Pulmonary artery endothelial cell (primary cell): ENCODE measurements around the gene COL23A1. TPM values are rescaled to one million over a fixed set of nuclear protein-coding genes. Genes with fewer than 3 reads are reported as not detected.
A peak's percentile ranks its signal among the peaks of the same experiment; 100 is the strongest.

Experiments used
- DNase-seq: peaks from one replicate; pipeline ENCODE4 v3.0.0-alpha.2; 2011; ENCODE audit warnings: low read depth, low spot score
- total RNA-seq: library from RNA; depleted of rRNA; stranded (reverse); fragments of >200 nt; gene quantifications from 2 replicates; pipeline ENCODE4 v1.2.3, GENCODE V29; 2014

Gene COL23A1
- total RNA-seq, 1 donor from 2014 or later = not detected

DNA sequence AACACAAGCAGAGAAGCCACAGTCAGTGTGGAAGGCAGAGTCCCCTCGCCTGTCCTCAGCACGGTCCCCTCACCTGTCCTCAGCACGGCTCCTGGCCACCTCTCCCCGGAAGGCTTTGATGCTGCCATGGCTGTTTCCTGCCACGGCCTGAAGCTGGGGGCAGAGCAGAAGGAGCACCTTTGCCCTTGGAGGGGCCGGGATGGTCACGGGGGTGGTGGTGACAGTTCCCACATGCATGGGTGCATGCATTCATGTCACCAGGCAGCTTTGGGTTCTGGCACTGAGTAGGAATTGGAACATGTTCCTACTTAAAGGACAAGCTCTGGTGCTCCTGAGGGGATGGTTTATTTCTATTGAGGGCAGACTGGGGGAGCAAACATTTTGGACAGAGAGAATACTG, 299.8 kb downstream of the COL23A1 start:
- no peak for DNase-seq

DNA sequence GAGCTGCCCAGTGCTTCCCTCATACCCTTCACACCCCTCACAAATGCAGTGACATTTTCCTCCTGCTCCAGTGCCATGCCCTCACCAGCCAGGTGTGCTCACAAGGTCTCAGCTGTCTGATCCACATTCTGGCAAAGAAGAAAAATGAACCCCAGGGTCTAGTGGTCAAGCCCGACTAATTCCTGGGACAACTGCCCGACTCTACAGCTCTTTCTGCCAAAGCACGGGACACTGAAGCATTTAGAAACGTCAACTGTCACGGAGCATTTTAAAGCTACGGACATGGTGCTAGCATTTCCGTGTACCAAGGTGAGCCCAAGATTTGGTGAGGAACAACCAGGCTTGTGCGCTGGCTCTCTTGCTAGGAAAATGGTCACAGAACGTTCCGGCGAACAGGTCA, 300.8 kb downstream of the COL23A1 start:
- DNase-seq = no peak

DNA sequence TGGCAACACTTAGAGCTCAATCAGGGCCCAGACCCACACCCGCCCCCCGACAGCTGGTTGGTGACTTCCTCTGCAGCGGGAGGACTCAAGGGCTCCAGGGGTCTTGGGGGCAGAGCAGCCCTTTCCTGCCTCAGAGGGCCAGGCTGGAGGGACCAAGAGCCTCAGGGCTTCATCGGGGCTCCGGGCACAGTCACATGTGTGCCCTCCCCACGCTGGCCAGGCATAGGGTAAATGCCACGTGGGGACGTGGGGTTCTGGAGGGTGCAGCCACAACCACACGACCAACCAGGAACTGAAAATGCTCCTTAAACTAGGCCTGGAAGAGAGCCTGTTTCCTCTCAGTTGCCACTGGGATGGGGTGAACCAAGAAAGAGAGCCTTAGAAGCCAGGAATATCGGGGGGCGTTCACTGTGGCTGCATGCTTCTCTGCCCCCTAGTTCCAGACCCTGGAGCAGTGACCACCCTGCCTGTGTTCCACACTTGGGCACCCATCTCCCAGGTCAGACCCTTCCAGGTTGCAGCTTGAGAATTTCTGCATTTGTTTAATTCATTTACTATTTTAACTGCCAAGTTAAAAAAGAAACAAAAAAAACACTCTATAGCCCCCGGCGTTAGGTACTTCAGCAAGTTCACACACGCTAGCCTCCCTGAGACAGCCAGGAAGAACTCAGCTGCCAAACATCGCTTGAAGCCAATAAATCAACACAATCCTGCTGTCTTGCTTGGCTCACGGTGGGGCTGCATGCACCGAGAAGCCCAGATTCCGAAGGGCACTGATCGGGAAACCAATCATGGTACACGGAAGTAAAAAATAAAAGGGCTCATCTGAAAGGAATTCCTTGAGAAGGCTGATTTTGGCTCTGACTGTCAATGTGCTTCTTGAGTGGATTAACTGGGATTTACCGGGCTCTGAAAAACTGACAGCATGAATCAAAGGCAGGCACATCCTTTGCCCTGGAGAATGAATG, 301.5 kb downstream of the COL23A1 start:
- no peak for DNase-seq

DNA sequence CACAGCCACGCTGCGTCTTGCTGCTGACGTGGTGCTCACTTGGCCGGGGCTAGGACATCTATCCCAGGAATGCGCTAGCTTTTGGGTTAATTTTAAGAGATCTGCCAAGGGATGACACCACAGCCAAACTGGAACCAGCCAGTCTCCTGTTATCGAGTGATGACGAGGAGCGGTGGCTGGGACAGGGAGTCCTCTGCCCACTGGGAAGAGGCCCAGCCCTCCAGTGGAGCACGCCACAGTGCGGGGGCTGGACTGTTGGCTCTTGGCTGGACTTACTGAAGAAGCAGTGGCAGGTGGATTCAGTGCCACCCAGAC, 302.4 kb downstream of the COL23A1 start:
- DNase-seq = no peak

DNA sequence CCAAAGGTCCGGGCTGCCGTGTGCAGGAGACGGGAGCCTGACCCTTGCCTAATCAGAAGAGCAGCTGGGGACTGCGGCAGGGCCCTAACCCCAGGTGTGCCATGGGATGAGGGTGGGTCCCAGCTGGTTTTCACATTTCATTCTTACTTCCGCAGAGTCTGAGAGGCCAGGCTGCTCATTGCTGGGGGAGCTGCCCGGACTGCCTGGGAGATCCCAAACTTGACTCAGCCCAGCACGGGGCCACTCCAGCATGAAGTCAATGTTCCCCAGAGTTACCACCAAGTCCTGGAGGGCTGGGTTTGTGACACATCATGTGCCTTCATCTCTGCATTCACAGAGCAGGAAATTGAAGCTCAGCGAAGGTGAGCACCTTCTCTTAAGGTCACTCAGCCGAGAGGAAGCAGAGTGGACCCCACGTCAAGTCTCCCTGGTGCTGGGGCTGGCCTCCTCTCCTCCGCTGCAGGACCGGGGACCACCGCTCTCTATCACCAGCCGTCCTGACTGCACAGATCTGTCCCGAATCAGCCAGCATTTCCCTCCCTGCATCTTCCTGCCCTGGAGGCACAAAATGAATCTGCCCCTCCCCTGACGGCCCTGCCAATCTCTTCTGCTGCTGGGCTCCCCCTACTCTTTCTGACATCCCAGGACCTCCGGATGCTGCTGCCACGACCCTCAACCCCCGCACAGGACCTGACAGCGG, 303.0 kb downstream of the COL23A1 start:
- no peak for DNase-seq

DNA sequence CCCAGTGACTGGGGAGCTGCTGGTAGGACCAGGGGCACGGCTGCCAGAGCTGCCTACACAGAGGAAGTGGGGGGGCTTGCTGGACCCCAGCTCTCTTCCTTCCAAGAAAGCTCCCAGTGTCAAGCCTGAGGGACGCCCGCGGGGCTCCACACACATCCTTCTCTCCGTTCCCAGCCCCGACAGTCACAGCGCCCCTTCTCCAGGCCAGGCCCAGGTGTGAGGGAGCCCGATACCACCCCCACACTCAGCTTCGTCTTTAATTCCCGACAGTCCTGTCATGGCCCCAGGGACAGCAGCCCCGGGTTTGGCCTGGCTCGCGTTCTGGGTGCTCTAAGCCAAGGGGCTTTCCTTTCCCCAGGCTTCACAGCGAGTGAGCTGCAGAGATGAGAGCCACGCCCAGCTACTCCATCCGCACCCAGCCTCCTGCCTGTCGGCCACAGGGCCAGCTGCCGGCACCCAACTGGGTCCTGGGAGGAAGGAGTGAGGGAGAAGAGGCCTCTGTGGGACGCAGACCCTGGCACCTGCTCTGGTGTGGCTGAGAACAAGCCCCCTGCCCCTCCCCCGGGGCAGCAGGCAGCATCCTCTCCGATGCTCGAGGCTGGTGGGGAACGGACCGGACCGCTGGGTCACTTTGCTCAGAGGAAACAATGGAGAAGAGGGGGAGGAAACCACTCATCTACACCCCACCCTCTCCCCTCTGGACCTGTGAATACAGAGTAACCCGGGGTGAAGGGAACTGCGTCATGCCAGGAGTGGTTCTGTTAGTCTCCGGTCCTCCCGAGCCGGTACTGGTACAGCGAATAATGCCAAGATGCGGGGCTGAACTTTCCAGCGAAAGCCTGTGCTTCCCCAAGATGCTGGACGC, 303.7 kb downstream of the COL23A1 start:
- no peak for DNase-seq

DNA sequence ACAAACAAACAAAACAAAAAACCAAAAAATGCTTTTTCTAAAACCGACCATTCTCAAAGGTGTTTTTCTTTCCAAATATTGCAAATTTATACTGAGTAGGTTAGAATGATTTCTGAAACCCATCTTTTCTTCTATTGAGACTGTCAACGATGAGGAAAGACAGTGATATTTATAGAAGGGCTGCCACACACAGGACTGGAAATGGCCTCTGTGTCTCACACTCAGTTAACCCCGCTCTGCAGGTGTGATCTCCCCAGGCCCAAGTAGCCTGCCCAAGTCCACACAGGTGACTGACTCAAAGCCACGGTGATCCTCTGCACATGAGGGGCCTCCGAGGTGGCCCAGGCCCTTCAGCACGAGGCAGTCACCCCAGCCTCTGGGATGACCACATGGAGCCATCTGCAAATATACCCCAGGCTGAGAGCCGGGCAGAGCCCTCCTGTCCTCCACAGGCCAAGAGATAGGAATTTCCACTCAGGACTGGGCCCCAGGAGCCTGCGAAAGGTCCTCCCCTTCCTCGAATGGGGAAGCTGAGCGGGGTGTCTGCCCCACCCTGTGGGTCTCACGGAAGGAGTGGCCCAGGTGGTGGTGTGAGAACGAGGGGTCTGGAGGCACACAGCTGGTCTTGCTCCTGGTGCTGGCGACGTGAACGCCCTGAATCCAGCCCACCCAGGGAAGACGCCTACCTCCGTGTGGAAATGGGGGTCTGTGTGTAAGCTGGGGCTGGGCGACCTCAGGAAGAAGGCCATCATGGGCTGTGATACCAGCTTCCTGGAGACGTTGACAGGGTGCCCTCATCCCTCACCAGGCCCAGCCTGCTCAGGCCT, 304.6 kb downstream of the COL23A1 start:
- no peak for DNase-seq

DNA sequence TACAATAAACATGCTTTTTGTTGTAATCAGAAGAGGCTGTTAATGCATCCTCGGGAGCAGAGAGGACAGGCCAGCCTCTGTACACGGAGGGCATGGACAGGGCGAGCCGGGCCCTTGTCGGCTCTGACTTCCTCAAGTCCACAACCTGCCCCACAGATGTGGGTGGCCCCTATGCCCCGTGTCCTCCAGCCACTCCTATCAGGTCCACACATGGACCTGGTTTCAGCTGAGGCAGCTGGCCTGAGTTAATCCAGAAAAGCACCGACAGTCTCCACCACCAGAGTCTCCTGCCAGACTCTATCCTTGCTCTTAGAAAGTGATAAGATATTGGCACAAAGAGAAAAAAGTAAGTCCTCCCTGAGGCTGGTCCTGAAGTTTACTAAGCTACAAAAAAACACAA, 305.2 kb downstream of the COL23A1 start:
- no peak for DNase-seq

DNA sequence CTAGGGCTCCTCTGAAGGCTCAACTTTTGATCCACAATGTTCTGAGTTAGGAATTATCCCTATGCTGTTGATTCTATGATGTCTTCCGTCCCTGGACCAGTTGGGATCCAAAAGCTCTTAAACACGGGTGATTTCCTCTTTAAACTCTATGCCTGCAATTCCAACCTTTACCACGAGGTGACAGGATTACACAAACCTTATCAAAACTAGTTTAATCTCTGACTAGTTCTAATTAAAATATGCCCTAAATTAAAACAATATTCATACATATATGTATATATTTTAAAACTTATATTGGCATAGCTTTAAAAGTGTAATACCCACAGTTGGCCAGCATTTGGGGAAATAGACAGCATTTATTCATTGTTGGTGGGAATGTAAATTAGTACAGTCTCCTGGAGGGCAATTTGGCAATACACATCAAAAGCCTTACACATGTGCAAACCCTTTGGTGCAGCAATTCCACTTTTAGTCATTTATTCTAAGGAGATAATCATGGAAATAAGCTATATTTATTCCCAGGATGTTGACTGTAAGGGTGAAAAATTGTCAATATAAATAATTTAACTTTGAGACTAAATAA, 306.0 kb downstream of the COL23A1 start:
- DNase-seq = no peak

DNA sequence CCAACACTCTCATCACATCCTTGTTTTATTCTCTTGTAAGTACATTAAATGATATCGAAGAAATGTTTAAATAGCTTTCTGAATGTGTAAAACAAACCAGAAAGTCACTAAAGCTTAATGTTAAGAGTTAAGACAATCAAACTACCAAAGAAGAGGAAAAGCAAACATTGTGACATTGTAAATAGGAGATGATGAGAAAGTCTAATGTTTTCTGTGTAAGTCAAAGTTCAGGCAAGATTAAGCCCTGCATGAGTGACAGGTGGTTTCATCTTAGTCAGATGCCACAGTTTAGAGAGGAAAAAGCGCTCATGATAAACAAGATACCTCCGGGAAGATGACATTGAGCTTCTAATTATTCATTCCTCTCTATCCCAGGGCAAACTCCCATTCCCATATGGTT, 306.7 kb downstream of the COL23A1 start:
- no peak for DNase-seq

DNA sequence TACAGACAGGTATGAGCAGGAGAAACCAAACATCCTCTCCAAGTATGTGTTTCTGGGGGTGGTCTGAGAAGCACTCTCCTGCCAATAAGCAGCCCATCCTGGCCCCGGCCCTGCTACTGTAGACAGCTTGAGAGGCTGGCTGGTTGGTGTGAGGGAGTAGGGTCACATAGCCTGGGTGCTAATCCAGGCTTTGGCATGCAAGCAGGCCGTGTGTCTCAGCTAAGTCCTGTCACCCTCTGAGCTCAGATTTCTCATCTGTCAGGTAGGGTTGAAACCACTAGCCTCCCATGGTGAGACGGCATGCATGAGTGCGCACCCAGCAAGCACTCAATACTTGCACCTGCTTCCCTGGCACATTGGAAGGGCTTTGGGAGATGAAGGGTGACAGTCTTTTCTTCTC, 307.8 kb downstream of the COL23A1 start:
- no peak for DNase-seq

DNA sequence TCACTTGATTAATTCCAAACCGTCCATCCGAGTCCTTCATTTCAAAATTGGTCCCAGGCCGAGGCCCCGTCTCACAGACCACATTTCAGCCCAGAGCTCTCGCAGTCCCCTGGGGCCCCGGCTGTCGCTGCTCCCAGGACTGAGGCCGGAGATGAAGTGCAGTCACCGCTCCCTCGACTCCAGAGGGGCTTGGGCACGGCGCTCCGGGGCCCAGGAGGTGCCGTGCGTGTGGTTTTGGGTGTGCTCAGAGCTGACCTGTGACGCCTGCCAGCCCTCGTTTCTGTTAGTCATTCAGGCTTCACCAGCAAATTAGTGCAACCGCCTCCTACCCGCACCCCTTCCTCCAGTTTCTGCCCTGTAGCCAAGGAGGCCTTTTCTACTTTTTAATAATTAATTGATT, 308.9 kb downstream of the COL23A1 start:
- no peak for DNase-seq

DNA sequence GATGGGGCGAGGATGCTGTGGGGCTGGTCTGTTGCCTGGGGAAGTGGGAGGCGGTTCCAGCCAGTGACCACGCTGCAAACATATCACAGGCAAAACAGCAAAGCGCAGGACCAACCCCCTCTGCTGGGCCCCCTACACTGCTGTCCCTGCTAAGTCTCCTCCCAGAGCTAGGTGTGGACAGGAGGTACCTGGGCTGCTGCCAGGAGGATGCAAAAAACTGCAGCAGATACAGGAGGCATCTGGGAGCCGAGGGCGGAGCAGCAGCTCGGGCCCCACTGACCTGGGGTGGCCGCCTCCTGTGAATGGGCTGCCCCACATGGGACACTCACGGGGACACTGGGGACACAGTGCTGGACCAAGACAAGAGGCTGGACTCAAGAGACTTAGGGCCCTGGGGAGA, 309.6 kb downstream of the COL23A1 start:
- no peak for DNase-seq

DNA sequence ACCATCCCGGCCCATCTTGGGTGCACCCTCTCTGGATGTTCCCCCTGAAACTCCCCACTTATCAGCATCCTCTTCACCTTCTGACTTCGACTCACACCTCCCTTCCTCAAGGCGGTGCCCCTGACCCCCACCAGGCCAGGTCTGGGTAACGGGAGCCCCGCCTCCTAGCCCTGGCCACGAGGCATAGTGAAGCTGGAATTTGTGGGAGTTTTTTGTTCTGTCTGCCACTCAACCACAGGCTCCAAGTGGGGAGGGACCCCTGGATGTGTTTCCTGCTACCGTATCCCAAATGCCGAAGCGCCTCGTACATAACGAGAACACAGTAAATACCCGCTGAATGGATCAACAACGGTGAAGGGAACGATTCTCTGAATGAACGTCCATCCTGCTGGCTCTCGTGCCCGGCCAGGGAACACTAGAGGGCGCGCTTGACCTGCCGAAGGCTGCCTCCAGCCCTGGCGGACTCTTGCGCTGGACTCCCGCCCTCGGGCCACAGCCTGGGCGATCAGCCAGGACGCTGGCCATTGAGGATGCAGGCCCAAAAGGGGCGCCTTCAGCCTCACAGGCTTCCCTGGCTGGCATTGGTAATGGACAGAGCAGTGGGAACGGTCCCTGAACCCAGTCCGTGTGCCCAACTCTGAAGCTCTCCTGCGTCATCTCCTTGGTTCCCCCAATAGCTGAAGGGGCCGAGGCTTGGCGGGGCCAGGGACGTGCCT, 310.3 kb downstream of the COL23A1 start:
- DNase-seq = peak; percentile 35

DNA sequence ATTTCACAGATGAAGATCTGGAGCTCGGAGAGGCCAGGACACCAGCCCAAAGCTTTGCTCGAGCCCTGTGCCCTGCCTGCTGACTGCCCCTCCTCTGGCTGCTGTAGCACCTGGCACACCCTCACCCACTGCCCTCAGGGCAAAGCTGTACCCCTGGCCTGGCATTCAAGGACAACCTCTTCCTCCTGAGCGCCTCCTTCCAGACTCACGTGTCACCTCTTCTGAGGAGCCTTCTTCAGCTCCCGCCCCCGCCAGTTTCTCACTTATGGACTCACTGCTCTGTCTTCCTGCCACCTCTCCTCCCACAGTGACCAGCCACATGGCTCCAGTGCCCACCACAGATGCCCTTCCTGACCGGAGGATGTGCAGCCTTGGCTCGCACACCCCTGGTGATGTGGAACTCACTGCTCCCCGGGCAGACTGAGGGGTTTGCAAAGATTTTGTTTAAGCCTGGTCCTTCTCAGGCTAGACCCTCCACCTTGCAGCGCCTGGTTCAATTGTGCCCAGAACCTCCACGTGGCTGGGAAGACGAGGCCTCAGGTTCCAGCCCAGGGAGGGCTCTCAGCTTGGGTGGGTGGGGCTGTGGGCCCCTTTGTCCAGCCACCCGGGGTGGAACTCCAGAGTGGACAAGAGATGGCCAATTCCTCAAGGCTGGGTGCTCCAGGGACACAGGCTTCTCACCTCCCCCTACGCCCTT, 311.0 kb downstream of the COL23A1 start:
- no peak for DNase-seq

DNA sequence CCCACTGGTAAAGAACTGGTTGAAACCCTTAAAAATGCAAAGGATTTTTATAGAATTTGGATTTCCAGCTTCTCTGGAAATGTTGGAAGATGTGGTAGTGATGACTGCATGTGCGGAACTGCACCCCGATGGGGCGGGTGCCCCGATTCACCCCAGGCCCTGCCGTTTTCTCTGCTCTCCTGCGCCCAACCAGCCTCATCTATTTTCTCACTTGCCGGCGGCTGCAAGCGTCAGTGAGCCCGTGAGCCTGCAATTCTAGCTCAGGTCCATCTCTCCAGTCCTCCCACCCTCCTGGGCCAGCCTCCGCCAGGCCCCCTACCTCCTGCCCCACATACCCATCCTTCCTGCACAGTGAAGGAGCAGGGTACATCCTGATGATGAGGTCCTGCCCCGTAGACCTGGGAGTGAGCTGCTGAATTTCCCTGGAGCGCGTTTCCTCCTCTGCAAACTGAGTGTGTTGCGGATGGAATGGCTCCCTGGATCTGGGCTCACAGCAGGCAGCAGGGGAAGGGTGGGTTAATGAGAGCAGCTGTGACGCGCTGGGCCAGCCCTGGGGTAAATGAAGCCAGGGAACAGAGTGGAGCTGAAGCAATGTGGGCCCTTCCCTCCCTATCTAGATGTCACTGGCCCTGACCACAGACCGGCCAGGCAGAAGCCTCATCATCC, 311.7 kb downstream of the COL23A1 start:
- DNase-seq = no peak

DNA sequence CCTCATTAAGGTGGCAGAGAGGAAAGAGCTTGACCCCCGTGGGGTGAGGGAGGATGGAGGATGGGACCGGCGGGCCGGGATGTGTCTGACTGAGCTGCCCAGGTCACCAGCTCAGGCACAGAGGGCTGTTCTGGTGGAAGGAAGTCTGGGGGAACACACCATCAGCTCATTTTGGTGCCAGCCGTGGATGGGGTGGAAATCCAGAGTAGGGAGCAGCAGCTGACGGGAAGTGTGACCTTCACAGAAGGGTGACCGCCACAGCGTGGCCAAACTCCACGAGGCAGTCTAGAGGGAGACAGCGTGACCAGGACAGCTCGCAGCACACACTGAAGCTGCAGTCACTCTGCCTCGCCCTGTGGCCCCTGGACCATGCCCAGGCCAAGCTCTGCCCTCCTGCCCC, 312.3 kb downstream of the COL23A1 start:
- no peak for DNase-seq

DNA sequence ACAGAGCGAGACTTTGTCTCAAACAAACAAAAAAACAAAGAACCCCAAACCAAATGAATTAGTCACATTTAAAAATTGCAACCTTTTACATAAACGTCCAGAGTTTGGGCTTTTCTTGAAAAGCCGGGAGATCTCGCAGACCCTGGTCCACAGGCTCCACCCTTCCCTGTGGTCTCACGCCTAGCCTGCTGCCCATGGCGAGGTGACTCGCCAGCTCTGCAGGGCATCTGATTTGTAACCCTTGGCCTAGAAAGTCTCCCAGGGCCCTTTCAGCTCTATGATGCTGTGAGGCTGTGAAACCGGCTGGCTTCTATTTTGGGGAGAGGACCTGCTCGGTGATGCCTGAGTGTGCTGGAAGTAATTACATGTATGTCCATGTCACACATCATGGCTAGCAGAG, 312.8 kb downstream of the COL23A1 start:
- DNase-seq = no peak
